GM12878 (cell line): ENCODE measurements around the gene BMPR2. TPM values are rescaled to one million over a fixed set of nuclear protein-coding genes. Genes with fewer than 3 reads are reported as not detected.

Experiments used
- ATAC-seq: fragments of 200-7000 bp; cut with Tn5 transposase; 3 replicates; pipeline ENCODE4 v1.9.1; 2020; ENCODE audit warnings: mild to moderate bottlenecking, moderate library complexity
- BruUV-seq: library from RNA; stranded (reverse); fragments of 400-500 nt; replicated peaks from 2 replicates; lab custom pipeline; 2021; lab: Mats Ljungman, UMichigan
- CTCF ChIA-PET: fragments of 300-600 bp; sonication (Branson Sonifier 250); formaldehyde crosslinking; extraction: SDS; loops from one replicate; lab custom pipeline; 2021; ENCODE audit warnings: inconsistent platforms; lab: Yijun Ruan, JAX
- POLR2A ChIA-PET: fragments of 350-600 bp; formaldehyde crosslinking; extraction: SDS; loops from one replicate; lab custom pipeline; 2021; ENCODE audit warnings: inconsistent platforms; lab: Charles Lee
- RAD21 ChIA-PET: fragments of 300-600 bp; sonication (Branson Sonifier 250); formaldehyde crosslinking; loops from one replicate; lab custom pipeline; 2023; ENCODE audit warnings: antibody characterized with exemption; ENCODE audit not compliant: unreplicated experiment; lab: Charles Lee
- SMC1A ChIA-PET: fragments of 300-600 bp; sonication (Branson Sonifier 250); formaldehyde crosslinking; loops from one replicate; lab custom pipeline; 2023; ENCODE audit not compliant: unreplicated experiment, uncharacterized antibody; lab: Charles Lee
- DNase-seq: peaks from one replicate; pipeline ENCODE4 v3.0.0-alpha.2; 2011; ENCODE audit warnings: low read depth, low spot score
- FAIRE-seq: peaks from 3 replicates; lab custom pipeline; 2011; peaks lifted over from hg19 to GRCh38; lab: Jason Lieb, UNC
- H2AFZ ChIP-seq: 2 replicates; pipeline ENCODE4 v1.6.0; 2011; ENCODE audit warnings: low read depth, low read length, control low read depth; ENCODE audit not compliant: control insufficient read depth
- H3K27ac ChIP-seq: 2 replicates; pipeline ENCODE4 v1.5.1; 2011; ENCODE audit warnings: control low read depth; ENCODE audit not compliant: control insufficient read depth, insufficient read depth
- H3K27me3 ChIP-seq, 2 experiments: replicated peaks in 1 of 2; 2 replicates each; pipeline versions ENCODE4 v1.6.0 to v1.6.1; 2011; ENCODE audit warnings: low read length in 1 of 2; ENCODE audit not compliant: control insufficient read depth in 2 of 2, insufficient read depth in 2 of 2
- H3K36me3 ChIP-seq, 2 experiments: 2 replicates each; pipeline ENCODE4 v1.5.1; 2011; ENCODE audit warnings: low read length in 1 of 2; ENCODE audit not compliant: control insufficient read depth in 2 of 2, insufficient read depth in 2 of 2
- H3K4me1 ChIP-seq: 2 replicates; pipeline ENCODE4 v1.6.1; 2011; ENCODE audit warnings: mild to moderate bottlenecking, low read length, moderate library complexity, mixed read lengths; ENCODE audit not compliant: control insufficient read depth, insufficient read depth
- H3K4me2 ChIP-seq: 2 replicates; pipeline ENCODE4 v1.6.0; 2011; ENCODE audit warnings: control low read depth; ENCODE audit not compliant: control insufficient read depth, insufficient read depth
- H3K4me3 ChIP-seq: fragments of 200-600 bp; sonication (generic); 2 replicates; pipeline ENCODE4 v1.5.1; 2016
- H3K79me2 ChIP-seq: 2 replicates; pipeline ENCODE4 v1.6.0; 2011; ENCODE audit warnings: low read length; ENCODE audit not compliant: control insufficient read depth, insufficient read depth
- H3K9ac ChIP-seq: 2 replicates; pipeline ENCODE4 v1.8.0; 2011; ENCODE audit warnings: low read length, control low read depth, mixed read lengths; ENCODE audit not compliant: control insufficient read depth, insufficient read depth
- H3K9me3 ChIP-seq: replicated peaks from 3 replicates; pipeline ENCODE4 v1.5.1; 2011; ENCODE audit warnings: mild to moderate bottlenecking, low read length; ENCODE audit not compliant: control insufficient read depth, insufficient read depth
- H4K20me1 ChIP-seq: 2 replicates; pipeline ENCODE4 v1.6.0; 2011; ENCODE audit not compliant: control insufficient read depth, insufficient read depth
- CEBPB ChIP-seq, 2 experiments: fragments of 150-350 bp in 1 of 2; IDR thresholded peaks; 2 replicates each; pipeline ENCODE4 v1.6.1; 2012 to 2014; ENCODE audit warnings: low read depth in 2 of 2, low read length in 2 of 2, borderline replicate concordance in 1 of 2, inconsistent platforms in 1 of 2
- USF2 ChIP-seq: IDR thresholded peaks from 2 replicates; pipeline ENCODE4 v1.6.1; 2011; ENCODE audit warnings: low read depth, low read length, improper control_type of control experiment, borderline replicate concordance
- ZBTB11 ChIP-seq: fragments of 450-650 bp; formaldehyde crosslinking; IDR thresholded peaks from 2 replicates; pipeline ENCODE4 v1.5.0; 2022; ENCODE audit warnings: mild to moderate bottlenecking, missing genetic modification characterization
- WGBS: methylation state at CpG from one replicate; pipeline ENCODE4 v1.1.6; 2016; ENCODE audit warnings: low lambda C conversion rate; ENCODE audit not compliant: insufficient replicate concordance, insufficient coverage; ENCODE audit errors: missing lambda C conversion rate; 5-methylcytosine and 5-hydroxymethylcytosine counted together
- in situ Hi-C: fragments of 300-500 bp; cut with MboI; formaldehyde crosslinking; loops from 9 replicates; pipeline ENCODE4 v1.14.3; 2018; ENCODE audit warnings: mixed read lengths
- intact Hi-C: fragments of 100-400 bp; cut with micrococcal nuclease; formaldehyde crosslinking; loops from one replicate; pipeline ENCODE4 v1.14.2; 2022; ENCODE audit not compliant: unreplicated experiment
- polyA plus RNA-seq, 11 experiments: library from polyadenylated mRNA; depleted of rRNA in 4 of 11; unstranded in 6 of 11; stranded (reverse) in 5 of 11; fragments of >200 nt; fragmentation: Nextera tagmentation in 4 of 11; fragmentation: Illumina TruSeq in 1 of 11; extraction: Ambion mirVana in 4 of 11; extraction: Trizol in 1 of 11; gene quantifications; 1 replicate in 1 of 11; 2 replicates in 10 of 11; pipeline versions ENCODE4 v1.2.1 to v1.2.3, GENCODE V29; 2011 to 2016; ENCODE audit warnings: inconsistent platforms in 2 of 11, missing spikeins in 2 of 11, low read depth in 1 of 11
- total RNA-seq, 4 experiments: library from RNA; depleted of rRNA in 3 of 4; stranded (reverse); fragments of >200 nt in 3 of 4; fragmentation: Illumina TruSeq in 1 of 4; extraction: Trizol in 1 of 4; gene quantifications; 2 replicates each; pipeline versions ENCODE4 v1.2.1 to v1.2.3, GENCODE V29; 2013 to 2021

Gene BMPR2
- total and polyA plus RNA-seq, 10 of the 15 experiments (the other 5 are each of a cell fraction or from before 2014, with no cell fraction given) = 2.4 to 33.0 (median 7.1) TPM

- H3K4me3 ChIP-seq = no peak overlapping the region
- 100% methylated on average over 1 of the region's 1 CpG for WGBS
- no peak overlapping the region for H3K27ac ChIP-seq
- H3K36me3 ChIP-seq = no peaks in the 10 kb centered on the region
- no peak overlapping the region for H3K9ac ChIP-seq
- H4K20me1 ChIP-seq = no peaks in the 10 kb centered on the region
- no peak for ATAC-seq
- no peak for FAIRE-seq
- BruUV-seq = no TSS peak
- DNase-seq = no peak
- H3K79me2 ChIP-seq = no peaks in the 10 kb centered on the region
- no peak overlapping the region for H2AFZ ChIP-seq
- CTCF ChIA-PET = no interaction called here
- SMC1A ChIA-PET = interaction anchor here (1.1 kb wide), 1 partner anchor 12 kb away, joined by 4 read pairs; no protein-coding TSS in a partner anchor
- intact Hi-C loops = no loop called here
- RAD21 ChIA-PET = no interaction called here
- no peak overlapping the region for H3K4me2 ChIP-seq
- POLR2A ChIA-PET = no interaction called here
- H3K4me1 ChIP-seq = no peaks in the 10 kb centered on the region
- H3K9me3 ChIP-seq = no peaks in the 10 kb centered on the region
- TF ChIP-seq USF2 = no peak
- no peak for TF ChIP-seq ZBTB11 (CRISPR knock-in tag)
- no peak for TF ChIP-seq CEBPB (IDR thresholded peaks at IDR 0.05; ENCODE audit: borderline replicate concordance in 1 of 2, low read depth in 2 of 2, low read length in 2 of 2)
- TF ChIP-seq, all 136 proteins: peak for 0
- H3K27me3 ChIP-seq = no peaks in the 10 kb centered on the region
- in situ Hi-C loops = no loop called here
These were observed 79.0 kb downstream of the BMPR2 start for GRCh38 chr2:202455114-202455513.
